Stimulated activated effector memory CD8-positive, alpha-beta T cell treated with anti-CD3 and anti-CD28 coated beads, Interleukin-12 subunit alpha, Interleukin-12 subunit beta, amount 100 ng/mL, for 72 hours (primary cell): ENCODE measurements around the gene TAPBP.

Experiments used
- ATAC-seq: fragments of 150-1000 bp; cut with Tn5 transposase; 2 replicates; pipeline ENCODE4 v1.10.0; 2021
- DNase-seq, 2 donors: peaks; one replicate each; pipeline ENCODE4 v3.0.0; 2021 to 2022; ENCODE audit warnings: low spot score in 2 of 2
- H3K27ac Mint-ChIP-seq: one replicate; pipeline ENCODE4 v1.8.0; 2022; ENCODE audit warnings: mild to moderate bottlenecking, mixed read lengths
- H3K36me3 Mint-ChIP-seq: one replicate; pipeline ENCODE4 v1.8.0; 2022; ENCODE audit warnings: mild to moderate bottlenecking, mixed read lengths
- H3K4me1 Mint-ChIP-seq: one replicate; pipeline ENCODE4 v1.8.0; 2022; ENCODE audit warnings: mixed read lengths
- H3K4me3 Mint-ChIP-seq: one replicate; pipeline ENCODE4 v1.8.0; 2022; ENCODE audit warnings: mild to moderate bottlenecking, mixed read lengths
- H3K9me3 Mint-ChIP-seq: one replicate; pipeline ENCODE4 v1.8.0; 2022; ENCODE audit warnings: mixed read lengths

The TAPBP gene

DNA sequence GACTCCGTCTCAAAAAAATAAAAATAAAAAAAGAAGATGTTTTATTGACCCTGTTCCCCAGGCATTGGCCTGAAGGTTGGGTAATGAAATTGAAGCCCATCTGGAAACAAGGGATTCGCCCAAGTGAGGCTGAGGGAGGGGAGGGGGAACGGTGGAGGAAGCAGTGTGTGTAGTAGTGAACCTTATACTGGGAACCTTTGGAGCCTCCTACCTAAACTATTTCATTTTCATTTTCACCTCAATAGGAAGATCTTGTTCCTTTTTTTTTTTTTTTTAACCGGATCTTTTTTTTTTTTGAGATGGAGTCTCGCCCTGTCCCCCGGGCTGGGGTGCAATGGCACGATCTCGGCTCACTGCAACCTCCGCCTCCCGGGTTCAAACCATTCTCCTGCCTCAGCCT lies 16.9 kb upstream of the TAPBP start:
- Mint-ChIP-seq H3K4me1 (peaks cover 6% of the 10 kb centered on the region), H3K27ac (no peak overlapping the region), H3K9me3 (no peaks in the 10 kb centered on the region), H3K4me3 (no peak overlapping the region), H3K36me3 (peaks cover 5% of the 10 kb centered on the region)
- DNase-seq (no peak), ATAC-seq (no peak)

DNA sequence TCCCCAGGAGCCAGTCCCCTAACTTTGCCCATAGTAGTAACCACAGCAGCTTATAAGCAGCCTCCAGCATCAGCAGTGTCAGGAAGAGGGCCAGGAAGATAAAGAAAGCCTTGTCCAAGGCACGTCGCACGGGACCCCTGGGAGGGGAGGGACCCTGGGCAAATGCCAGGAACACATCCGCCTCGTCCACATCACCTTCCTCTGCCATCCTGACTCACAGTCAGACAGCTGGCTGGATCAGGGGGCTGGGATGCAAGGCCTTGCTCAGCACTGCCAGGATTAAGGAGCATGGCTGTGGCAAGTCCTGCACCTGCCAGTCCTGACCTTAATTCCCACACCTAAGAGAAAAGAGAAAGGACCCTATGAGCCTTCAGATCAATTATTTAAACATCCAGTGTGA lies 15.2 kb upstream of the TAPBP start:
- H3K4me1 Mint-ChIP-seq = peaks cover 6% of the 10 kb centered on the region
- no peak overlapping the region for H3K27ac Mint-ChIP-seq
- H3K36me3 Mint-ChIP-seq = no peaks in the 10 kb centered on the region
- ATAC-seq = no peak
- no peaks in the 10 kb centered on the region for H3K9me3 Mint-ChIP-seq
- H3K4me3 Mint-ChIP-seq = no peak overlapping the region
- no peak for DNase-seq

DNA sequence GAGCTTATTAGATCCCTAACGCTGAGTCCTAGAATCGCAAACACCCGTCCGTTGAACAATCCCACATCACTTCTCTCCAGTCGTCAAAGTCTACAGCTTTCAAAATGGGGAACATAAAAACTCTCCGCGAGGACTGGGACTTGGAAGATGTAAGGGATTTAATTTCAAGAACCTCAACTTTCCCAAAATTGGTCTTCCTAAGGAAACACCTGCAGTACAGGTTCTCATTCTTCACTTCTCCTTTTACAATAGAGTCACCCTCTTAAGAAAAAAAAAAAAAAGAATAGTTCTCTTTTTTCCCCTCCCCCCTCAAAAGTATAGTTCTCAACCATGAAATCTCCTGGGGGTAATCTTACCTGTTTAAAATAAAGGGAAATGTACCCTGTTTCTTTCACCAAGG lies 10.2 kb upstream of the TAPBP start:
- no peak for ATAC-seq
- peaks cover 49% of the 10 kb centered on the region for H3K4me1 Mint-ChIP-seq

DNA sequence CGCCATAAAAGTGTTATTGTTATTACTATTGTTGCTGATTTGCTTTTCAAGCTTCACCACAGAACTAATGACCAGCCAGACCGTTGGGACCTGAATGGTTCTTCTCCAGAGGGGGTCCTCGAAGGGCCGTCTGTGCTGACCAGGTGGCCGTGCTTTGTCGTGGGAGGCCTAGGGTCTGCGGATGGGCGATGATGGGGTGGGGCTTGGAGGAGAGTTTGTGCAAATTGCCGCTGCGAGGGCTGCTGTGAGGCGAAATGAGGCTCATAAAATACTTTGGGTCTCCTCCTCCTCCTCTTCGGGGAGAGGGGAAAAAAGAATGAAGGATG lies 9.7 kb upstream of the TAPBP start:
- ATAC-seq = no peak
- Mint-ChIP-seq H3K4me1 (peaks cover 54% of the 10 kb centered on the region), H3K9me3 (no peaks in the 10 kb centered on the region), H3K27ac (peak overlapping the region; percentile 100), H3K36me3 (peaks cover 53% of the 10 kb centered on the region), H3K4me3 (peak overlapping the region; percentile 100)
- DNase-seq = no peak

More for the DNA sequence above, 10.2 kb upstream of the TAPBP start:
- Mint-ChIP-seq H3K9me3 (no peaks in the 10 kb centered on the region), H3K4me3 (peak overlapping the region; percentile 100), H3K36me3 (peaks cover 48% of the 10 kb centered on the region), H3K27ac (peak overlapping the region; percentile 100)
- DNase-seq = no peak

DNA sequence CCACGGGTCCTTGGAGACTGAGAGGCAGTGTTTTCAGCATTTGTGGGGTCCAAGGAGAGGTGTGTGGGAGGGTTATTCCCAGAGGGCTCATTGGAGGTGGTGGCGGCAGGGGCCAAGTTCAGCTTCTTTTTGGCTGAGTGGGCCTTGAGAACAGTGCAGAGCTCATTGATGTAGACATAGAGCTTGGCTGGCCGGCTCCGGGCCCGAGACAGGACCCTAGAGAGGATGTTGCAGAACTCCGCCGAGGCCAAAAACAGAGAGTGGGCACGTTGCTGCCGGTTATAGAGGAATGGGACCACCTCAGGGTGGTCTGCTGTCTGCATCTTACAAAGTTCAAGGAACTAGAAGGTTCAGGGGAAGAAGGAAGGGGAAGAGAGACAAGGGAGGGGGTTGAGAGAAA lies 7.3 kb upstream of the TAPBP start:
- H3K27ac Mint-ChIP-seq = peak overlapping the region; percentile 100

DNA sequence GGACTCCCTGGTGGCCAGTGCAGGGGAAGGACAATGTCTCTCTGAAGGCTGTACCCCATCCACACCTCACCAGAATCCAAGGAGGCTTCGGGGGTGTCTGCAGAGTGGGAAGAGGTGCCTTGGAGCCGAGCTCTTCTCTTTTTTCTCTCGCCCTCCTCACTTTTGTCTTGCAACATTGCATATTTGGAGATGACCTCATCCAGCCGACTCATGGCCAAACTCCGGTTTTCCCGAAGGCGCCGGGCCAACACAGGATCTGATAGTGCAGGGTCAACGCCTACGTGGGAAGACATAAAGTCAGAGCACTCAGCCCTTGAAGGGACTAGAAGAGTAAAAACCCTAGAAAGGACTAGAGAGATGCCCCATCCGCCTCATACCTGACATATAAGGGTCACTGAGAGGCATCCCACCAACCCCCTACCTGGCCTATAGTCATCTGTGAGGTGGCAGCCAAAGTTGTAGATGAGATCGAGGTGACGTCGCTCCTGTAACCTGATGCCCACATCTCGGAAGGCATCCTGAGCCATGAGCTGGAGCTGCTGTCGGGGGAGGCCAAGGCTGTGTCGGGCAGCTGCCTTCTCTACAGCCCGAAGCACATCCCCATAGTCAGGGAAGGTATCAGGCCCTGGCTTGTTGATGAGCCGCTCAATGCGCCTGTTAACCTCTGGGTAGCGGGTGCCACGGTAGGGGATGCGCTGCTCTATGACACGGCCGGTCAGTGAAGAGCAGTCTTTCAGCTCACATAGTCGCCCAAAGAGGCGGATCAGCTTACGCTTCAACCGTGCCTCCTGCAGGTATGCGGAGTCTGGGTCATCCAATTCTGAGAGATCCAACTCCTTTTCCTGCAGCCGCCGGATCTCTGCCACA lies 6.7 kb upstream of the TAPBP start:
- peaks cover 71% of the 10 kb centered on the region for H3K36me3 Mint-ChIP-seq
- DNase-seq = no peak

More for the DNA sequence above, 7.3 kb upstream of the TAPBP start:
- peak overlapping the region; percentile 100 for H3K4me3 Mint-ChIP-seq
- peaks cover 65% of the 10 kb centered on the region for H3K36me3 Mint-ChIP-seq
- peaks cover 73% of the 10 kb centered on the region for H3K4me1 Mint-ChIP-seq
- ATAC-seq (no peak), DNase-seq (no peak)
- no peaks in the 10 kb centered on the region for H3K9me3 Mint-ChIP-seq

DNA sequence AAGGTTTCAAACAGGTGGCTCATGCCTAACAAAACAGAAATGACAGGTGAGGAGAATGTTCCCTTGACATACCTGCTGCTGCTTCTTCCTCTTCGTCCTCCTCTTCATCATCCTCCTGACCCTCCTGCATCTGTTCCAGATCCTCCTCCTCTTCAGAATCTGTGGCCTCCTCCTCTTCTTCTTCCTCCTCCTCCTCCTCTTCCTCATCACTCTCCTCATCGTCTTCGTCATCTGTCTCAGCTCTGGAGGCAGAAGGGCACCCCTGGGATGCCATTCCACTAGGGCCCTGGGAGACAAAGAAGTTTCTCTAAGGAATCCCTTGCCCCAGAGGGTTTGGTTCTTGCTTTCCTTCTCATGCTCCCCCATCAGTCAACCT lies 6.0 kb upstream of the TAPBP start:
- Mint-ChIP-seq H3K4me3 (peak overlapping the region; percentile 100), H3K4me1 (peaks cover 86% of the 10 kb centered on the region), H3K36me3 (peaks cover 71% of the 10 kb centered on the region), H3K27ac (peak overlapping the region; percentile 100), H3K9me3 (no peaks in the 10 kb centered on the region)
- DNase-seq (no peak), ATAC-seq (no peak)

More for the DNA sequence above, 6.7 kb upstream of the TAPBP start:
- no peak for ATAC-seq
- H3K4me1 Mint-ChIP-seq = peaks cover 80% of the 10 kb centered on the region
- H3K4me3 Mint-ChIP-seq = peak overlapping the region; percentile 100
- no peaks in the 10 kb centered on the region for H3K9me3 Mint-ChIP-seq
- H3K27ac Mint-ChIP-seq = peak overlapping the region; percentile 100

DNA sequence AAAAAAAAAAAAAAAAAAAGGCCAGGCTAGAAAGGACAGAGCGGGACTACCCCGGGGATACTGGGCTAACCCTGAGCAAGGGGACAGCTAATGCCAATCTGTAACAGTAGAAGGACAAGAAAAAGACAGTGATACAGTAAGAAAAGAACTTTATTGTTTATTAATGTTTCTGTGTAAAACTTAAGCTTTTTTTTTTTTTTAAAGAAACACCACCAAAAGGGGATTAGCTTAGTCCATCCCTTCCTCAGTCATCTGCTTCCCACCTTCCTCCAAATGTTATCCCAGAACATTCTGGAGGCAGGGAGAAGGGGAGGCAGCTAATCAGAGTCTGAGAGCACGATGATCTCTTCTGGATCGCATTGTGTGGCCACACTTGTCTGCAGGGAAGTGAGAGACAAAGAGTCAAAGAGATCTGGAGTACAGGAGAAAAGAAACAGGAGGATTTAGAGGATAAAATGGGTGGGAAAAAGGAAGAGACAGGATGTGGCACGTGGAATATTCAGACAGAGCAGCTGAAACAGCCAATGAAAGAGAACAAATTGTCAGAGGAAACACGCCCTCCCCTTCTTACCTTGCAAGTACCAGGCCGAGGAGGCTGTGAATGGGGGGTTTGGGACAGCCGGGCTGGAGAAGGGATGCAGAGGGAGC lies 4.7 kb upstream of the TAPBP start:
- Mint-ChIP-seq H3K4me3 (peak overlapping the region; percentile 100), H3K27ac (peak overlapping the region; percentile 100), H3K36me3 (peaks cover 81% of the 10 kb centered on the region), H3K4me1 (peaks cover 88% of the 10 kb centered on the region), H3K9me3 (no peaks in the 10 kb centered on the region)
- no peak for DNase-seq
- ATAC-seq = no peak

DNA sequence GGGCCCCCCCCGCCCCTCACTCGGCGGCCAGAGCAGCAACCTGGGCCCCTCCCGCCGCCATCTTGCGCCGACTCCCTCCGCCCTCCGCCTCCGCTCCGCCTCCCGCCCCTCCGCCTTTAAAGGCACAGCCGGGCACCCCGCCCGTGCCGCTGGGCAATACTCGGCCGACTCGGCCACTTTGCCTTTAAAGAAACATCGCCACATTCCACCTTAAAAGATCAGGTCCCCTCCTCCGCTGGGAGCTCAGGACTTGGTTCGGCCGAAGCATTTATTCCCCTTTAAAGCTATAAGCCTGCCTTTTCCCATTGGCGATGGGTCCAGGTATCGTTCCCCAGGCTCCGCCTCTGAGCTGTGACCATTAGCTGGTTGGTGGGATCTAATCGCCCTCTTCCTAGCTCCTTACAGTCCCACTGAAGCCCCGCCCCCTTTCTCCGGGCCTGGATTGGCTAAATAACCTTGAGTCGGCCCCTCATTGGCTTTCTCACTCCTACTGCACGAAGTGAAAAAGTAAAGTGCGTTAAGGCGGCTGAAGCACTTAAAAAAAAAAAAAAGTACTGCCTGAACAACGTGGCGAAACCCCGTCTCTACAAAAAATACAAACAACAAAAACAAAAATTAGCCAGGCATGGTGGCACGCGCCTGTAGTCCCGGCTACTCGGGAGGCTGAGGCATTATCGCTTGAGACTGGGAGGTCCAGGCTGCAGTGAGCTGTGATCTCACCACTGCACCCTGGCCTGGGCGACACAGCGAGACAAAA lies 4.0 kb upstream of the TAPBP start, which contains the start of gene ZBTB22:
TSS of gene ZBTB22 (minus strand) at position 76 of the 757 bp plus-strand sequence. CDS start 828 bp downstream, outside the sequence.
- Mint-ChIP-seq H3K9me3 (no peaks in the 10 kb centered on the region), H3K4me1 (peaks cover 81% of the 10 kb centered on the region), H3K36me3 (peaks cover 81% of the 10 kb centered on the region), H3K4me3 (peak within 1 kb of the TSS; percentile 100), H3K27ac (peak within 1 kb of the TSS; percentile 100)
- DNase-seq = peak; percentile 89 to 98
- peak; percentile 77 for ATAC-seq

DNA sequence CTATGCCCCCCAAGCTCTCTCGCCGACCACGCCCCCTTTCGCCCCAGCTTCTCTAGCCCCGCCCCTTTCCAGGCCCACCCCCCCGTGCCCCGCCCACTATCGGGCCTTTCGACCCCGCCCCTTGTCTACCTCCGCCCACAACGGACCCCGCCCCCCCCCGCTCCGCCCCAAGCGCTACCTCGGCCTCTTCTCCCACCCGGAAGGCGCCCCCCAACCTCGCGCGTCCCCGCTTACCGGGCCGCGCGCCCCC lies 3.5 kb upstream of the TAPBP start:
- H3K4me1 Mint-ChIP-seq = peaks cover 81% of the 10 kb centered on the region
- H3K27ac Mint-ChIP-seq = peak overlapping the region; percentile 100
- DNase-seq (no peak), ATAC-seq (no peak)
- peak overlapping the region; percentile 100 for H3K4me3 Mint-ChIP-seq
- H3K36me3 Mint-ChIP-seq = peaks cover 81% of the 10 kb centered on the region
- no peaks in the 10 kb centered on the region for H3K9me3 Mint-ChIP-seq

DNA sequence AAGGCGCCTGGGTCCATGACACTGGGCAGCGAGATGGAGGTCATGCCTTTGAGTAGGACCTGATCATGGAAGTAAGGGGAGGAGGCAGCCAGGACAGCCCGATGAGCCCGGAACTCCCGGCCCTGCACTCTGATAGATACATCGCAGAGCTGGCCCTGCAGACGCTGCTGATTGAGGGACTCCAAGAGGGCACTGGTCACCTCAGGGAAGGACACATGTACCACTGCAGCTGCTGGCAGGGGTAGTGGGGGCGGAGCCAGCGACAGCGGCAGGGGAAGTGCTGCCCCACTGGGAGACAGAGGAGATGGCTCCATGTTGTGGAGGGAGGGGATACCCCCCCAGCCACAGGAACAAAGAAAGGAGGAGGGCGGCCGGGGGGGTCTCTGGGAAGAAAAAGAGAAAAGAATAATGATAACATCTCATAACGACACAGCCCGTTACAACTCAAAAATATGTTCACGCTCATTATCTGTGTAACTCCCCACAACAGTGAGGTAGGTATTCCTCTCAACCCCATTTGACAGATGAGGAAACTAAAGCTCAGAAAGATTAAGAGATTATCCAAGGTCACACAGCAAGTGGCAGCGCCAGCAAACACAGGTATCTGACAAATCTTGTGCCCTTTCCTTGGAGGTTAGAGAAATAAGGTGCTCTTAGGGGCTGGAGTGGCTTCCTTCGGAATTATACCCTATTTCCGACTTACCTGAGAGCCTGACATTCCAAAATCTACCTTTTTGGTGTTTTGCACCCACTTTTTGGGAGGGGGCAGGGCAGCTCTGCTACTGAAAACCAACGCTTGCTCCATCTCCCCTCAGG lies 2.9 kb upstream of the TAPBP start:
- Mint-ChIP-seq H3K4me3 (peak overlapping the region; percentile 100), H3K27ac (peak overlapping the region; percentile 100), H3K9me3 (no peaks in the 10 kb centered on the region), H3K36me3 (peaks cover 81% of the 10 kb centered on the region), H3K4me1 (peaks cover 81% of the 10 kb centered on the region)
- DNase-seq (no peak), ATAC-seq (no peak)

DNA sequence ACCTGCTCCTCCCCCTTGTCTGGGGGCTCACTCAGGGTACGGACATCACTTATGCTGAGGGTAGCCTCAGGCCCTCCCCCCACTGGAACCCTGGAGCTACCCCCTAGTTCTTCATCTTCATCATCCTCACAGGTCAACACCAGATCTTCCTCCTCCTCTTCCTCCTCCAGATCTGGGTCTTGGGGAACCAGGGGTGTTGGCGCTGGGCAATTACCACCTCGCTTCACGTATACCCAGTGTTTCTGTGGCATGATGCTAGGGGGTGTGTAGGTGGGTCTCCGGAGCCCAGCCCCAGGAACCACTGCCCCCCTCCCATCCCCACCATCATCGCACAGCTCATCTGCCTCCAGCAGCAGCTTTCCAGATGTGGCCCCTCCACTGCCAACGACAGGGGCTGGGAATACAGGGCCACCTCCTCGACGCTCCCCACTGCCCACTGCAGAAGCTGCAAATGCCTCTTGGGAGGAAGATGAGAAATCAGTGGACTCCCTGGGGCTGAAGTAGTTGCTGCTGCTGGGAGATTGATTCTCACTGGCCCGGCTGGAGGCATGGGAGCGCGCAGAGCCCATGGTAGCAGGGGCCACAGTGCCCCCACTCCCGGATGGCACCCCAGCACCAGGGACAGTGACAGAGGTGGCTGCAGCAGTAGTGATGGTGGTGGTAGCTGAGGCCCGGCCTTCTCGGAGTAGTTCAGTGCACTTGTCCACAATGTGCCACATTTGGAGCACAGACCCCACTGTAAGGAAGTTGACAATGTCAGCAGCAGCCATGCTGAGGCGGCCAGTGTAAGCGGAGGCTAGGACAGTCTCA lies 2.1 kb upstream of the TAPBP start:
- Mint-ChIP-seq H3K9me3 (no peaks in the 10 kb centered on the region), H3K4me1 (peaks cover 78% of the 10 kb centered on the region), H3K36me3 (peaks cover 81% of the 10 kb centered on the region), H3K4me3 (peak overlapping the region; percentile 100), H3K27ac (peak overlapping the region; percentile 99)
- ATAC-seq = no peak
- no peak for DNase-seq

DNA sequence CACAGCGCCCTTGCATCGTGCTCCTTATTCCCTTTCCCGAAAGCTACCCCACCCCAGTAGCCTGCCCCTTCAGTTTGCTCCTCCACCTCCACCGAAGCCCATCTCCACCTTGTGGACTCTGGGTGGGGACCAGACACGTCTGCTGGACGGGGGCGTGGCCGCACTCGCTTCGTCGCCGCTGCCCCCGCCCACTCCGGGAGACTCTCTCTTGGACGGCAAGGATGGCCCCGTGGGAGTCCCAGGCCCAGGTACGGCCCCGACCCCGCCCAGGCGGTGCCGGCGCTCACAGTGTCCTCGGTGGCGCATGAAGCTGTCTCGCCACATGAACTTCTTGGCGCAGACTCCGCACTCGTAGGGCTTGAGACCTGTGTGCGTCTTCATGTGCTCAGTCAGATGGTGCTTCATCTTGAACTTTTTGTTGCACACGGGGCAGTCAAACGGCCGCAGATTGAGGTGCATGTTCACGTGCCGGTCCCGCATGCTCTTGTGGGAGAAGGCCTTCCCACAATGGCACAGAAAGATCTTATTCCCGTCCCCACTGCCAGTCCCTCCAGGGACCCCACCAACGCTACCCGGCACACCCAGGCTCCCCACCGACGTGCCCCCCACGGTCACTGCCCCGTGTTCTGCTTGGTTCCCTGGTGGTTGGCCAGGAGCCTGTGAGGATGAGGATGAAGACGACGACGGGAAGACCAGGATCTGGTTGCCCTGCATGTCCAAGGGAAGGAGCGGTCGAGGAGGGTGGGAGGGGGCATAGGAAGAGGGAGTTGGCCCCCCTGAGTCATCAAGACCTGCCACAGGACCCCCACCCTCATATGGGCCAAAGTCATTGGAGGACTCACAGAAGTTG lies 1.3 kb upstream of the TAPBP start:
- ATAC-seq (no peak), DNase-seq (no peak)
- Mint-ChIP-seq H3K4me3 (peak overlapping the region; percentile 100), H3K4me1 (peaks cover 69% of the 10 kb centered on the region), H3K9me3 (no peaks in the 10 kb centered on the region), H3K27ac (peak overlapping the region; percentile 99), H3K36me3 (peaks cover 81% of the 10 kb centered on the region)
